Endothelial cell of coronary artery (primary cell): ENCODE data around the gene CKAP4. TPM values are rescaled to one million over a fixed set of nuclear protein-coding genes. Genes with fewer than 3 reads are reported as not detected.

Experiments used
- total RNA-seq: library from RNA; depleted of rRNA; stranded (reverse); fragments of >200 nt; gene quantifications from 2 replicates; pipeline ENCODE4 v1.2.3, GENCODE V29; 2014

The CKAP4 gene
- 96.0 and 159 TPM in 2 replicates for total RNA-seq

GRCh38 chr12:106247674-106248311, at the start of gene CKAP4:
Gene CKAP4, minus strand, starts transcription at chr12:106248020. Its CDS starts 169 bp downstream, at chr12:106247851.

Other genes with a start within 250 kb of the CKAP4 start
- 25.7 and 41.7 TPM in 2 replicates for gene NUAK1, start 109.1 kb downstream of the CKAP4 start, total RNA-seq
- 20.2 and 26.4 TPM in 2 replicates for gene TCP11L2, start 54.7 kb upstream of the CKAP4 start, total RNA-seq
- 11.5 and 12.2 TPM in 2 replicates for gene POLR3B, start 109.7 kb upstream of the CKAP4 start, total RNA-seq